ENCODE measurements around the gene PJVK. TPM values are rescaled to one million over a fixed set of nuclear protein-coding genes. Genes with fewer than 3 reads are reported as not detected.

The PJVK gene
- total RNA-seq, 4 donors from 2014 or later, result 0.84 to 6.6 (median 1.2) TPM

DNA sequence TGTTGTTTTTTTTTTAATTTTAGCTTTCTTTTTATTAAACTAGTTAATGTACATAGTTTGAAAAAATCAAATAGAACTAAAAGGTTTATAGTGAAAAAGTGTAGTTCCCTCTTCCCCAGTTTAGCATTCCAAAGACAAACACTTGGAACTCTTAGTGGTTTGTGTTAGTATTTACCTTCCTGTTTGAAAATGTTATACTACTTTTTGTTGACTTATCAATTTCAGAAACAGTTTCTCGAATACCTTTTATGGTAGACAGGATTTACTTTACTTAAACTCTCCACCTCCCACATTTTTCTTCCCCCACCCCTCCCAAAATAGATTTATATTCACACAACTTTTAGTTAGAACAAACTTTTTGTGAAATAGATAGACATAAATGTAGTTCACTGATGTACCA lies 55.8 kb downstream of the PJVK start:
- no peak for DNase-seq (ENCODE audit: low spot score in 2 of 2)
- 94 to 96% methylated on average over 1 of the region's 1 CpG for WGBS, 2 donors
- H3K4me3 ChIP-seq (ENCODE audit: low read depth, poor library complexity, severe bottlenecking), result no peak overlapping the region
- intact Hi-C loops (cut with DNase I; ENCODE audit: low total_unique reads), result no loop called here
- no peak for TF ChIP-seq POLR2A (IDR thresholded peaks at IDR 0.05)
- TF ChIP-seq, protein P1, sequence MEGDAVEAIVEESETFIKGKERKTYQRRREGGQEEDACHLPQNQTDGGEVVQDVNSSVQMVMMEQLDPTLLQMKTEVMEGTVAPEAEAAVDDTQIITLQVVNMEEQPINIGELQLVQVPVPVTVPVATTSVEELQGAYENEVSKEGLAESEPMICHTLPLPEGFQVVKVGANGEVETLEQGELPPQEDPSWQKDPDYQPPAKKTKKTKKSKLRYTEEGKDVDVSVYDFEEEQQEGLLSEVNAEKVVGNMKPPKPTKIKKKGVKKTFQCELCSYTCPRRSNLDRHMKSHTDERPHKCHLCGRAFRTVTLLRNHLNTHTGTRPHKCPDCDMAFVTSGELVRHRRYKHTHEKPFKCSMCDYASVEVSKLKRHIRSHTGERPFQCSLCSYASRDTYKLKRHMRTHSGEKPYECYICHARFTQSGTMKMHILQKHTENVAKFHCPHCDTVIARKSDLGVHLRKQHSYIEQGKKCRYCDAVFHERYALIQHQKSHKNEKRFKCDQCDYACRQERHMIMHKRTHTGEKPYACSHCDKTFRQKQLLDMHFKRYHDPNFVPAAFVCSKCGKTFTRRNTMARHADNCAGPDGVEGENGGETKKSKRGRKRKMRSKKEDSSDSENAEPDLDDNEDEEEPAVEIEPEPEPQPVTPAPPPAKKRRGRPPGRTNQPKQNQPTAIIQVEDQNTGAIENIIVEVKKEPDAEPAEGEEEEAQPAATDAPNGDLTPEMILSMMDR (IDR thresholded peaks at IDR 0.05), result no peak

DNA sequence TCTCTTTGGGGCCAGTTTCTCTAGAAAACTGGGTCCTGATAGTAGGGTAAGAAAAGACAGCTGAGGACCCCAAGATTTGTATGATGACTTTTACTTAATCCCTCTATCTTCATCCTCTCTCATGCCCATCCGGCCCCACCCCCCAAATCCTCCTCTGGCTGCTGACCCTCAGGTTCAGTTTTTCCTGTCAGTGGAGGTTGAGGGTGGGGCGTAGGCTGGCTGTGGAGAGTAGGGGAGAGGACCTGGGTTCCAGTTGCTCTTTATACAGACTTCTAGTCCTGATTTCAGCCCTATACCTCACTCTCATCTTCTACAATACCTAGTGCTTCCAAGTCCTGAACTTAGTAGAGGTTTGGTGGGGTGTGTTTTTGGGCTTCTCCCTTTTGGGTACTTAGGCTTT lies 57.5 kb downstream of the PJVK start:
- DNase-seq (ENCODE audit: low spot score in 2 of 2), result no peak
- intact Hi-C loops (cut with DNase I; ENCODE audit: low total_unique reads), result no loop called here
- 96 to 100% methylated on average over 2 of the region's 2 CpGs for WGBS, 2 donors

DNA sequence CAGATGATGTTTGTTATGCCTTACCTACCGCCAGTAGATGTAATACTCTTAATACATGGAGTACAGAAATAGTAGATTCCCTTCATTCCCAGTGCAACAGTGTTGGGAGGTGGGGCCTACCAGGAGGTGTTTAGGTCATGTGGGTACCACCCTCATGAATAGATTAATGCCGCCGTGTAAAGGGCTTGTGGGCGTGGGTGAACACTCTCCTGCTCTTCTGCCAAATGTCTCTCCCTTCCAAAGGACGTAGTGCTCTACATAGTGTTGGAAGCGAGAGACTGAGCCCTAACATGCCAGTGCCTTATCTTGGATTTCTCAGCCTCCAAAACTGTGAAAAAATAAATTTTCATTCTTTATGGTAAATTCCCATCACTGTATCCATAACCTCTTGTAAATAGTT lies 59.2 kb downstream of the PJVK start:
- 48 to 73% methylated on average over 6 of the region's 6 CpGs for WGBS, 2 donors

More for the DNA sequence above, 57.5 kb downstream of the PJVK start:
- TF ChIP-seq POLR2A (IDR thresholded peaks at IDR 0.05), result no peak
- TF ChIP-seq, protein P1 (IDR thresholded peaks at IDR 0.05), result no peak
- no peak overlapping the region for H3K4me3 ChIP-seq (ENCODE audit: low read depth, poor library complexity, severe bottlenecking)

More for the DNA sequence above, 59.2 kb downstream of the PJVK start:
- TF ChIP-seq, protein P1 (IDR thresholded peaks at IDR 0.05), result no peak
- no peak overlapping the region for H3K4me3 ChIP-seq (ENCODE audit: low read depth, poor library complexity, severe bottlenecking)
- intact Hi-C loops (cut with DNase I; ENCODE audit: low total_unique reads), result no loop called here
- DNase-seq (ENCODE audit: low spot score in 2 of 2), result no peak

Other genes starting within 250 kb of the PJVK start
- 10 to 100 TPM; 53.8 to 71.2 (median 57.3) TPM for gene PRKRA, start 203 bp upstream of the PJVK start, total RNA-seq
- 1 to 10 TPM; 4.6 to 6.7 (median 5.4) TPM for gene FKBP7, start 27.2 kb downstream of the PJVK start, total RNA-seq
- 1 to 10 TPM; 2.7 to 7.6 (median 4.2) TPM for gene PLEKHA3, start 29.1 kb downstream of the PJVK start, total RNA-seq

All from lower leg skin (tissue), 4 donors.